Neural cell (in vitro differentiated cells): ENCODE results near the gene TXNRD1. TPM values are rescaled to one million over a fixed set of nuclear protein-coding genes. Genes with fewer than 3 reads are reported as not detected.
"Not testable (repeated sequence)": the region's sequence is repeated elsewhere in the genome, so short reads cannot be mapped to it uniquely, and the experiment has no call there.

Experiments
- H2AFZ ChIP-seq: fragments of 200-600, 300-800 bp; sonication (generic), shearing (Covaris generic); 2 replicates; pipeline ENCODE4 v1.6.0; 2014; ENCODE audit warnings: low read depth, mild to moderate bottlenecking, antibody characterized with exemption, low read length, moderate library complexity
- H3F3A ChIP-seq: fragments of 200-600 bp; shearing (Covaris generic); 2 replicates; pipeline ENCODE4 v1.6.1; 2016; ENCODE audit warnings: mild to moderate bottlenecking, moderate library complexity, mixed read lengths, antibody characterized with exemption, low read length; ENCODE audit not compliant: insufficient read depth, poor library complexity, severe bottlenecking
- H3K27ac ChIP-seq: fragments of 200-600, 300-800 bp; sonication (generic), shearing (Covaris generic); 2 replicates; pipeline ENCODE4 v1.5.1; 2014; ENCODE audit warnings: mild to moderate bottlenecking, low read length, moderate library complexity
- H3K27me3 ChIP-seq: fragments of 300-800, 200-600 bp; sonication (generic), shearing (Covaris generic); 2 replicates; pipeline ENCODE4 v1.6.0; 2014; ENCODE audit warnings: mild to moderate bottlenecking, low read depth, low read length, moderate library complexity; ENCODE audit not compliant: insufficient read depth
- H3K36me3 ChIP-seq: fragments of 300-800, 200-600 bp; sonication (generic), shearing (Covaris generic); 2 replicates; pipeline ENCODE4 v1.5.1; 2014; ENCODE audit warnings: mild to moderate bottlenecking, antibody characterized with exemption, low read length, moderate library complexity; ENCODE audit not compliant: insufficient read depth
- H3K4me2 ChIP-seq: fragments of 300-800, 200-600 bp; sonication (generic), shearing (Covaris generic); 2 replicates; pipeline ENCODE4 v1.6.0; 2014; ENCODE audit warnings: mild to moderate bottlenecking, low read length
- H3K4me3 ChIP-seq: fragments of 300-800, 200-600 bp; sonication (generic), shearing (Covaris generic); 2 replicates; pipeline ENCODE4 v1.5.1; 2014; ENCODE audit warnings: mild to moderate bottlenecking, low read length, moderate library complexity
- H3K79me2 ChIP-seq: fragments of 200-600 bp; shearing (Covaris generic); replicated peaks from 2 replicates; pipeline ENCODE4 v1.6.0; 2014; ENCODE audit warnings: mild to moderate bottlenecking, low read length, moderate library complexity; ENCODE audit not compliant: insufficient read depth
- H3K9ac ChIP-seq: fragments of 300-800, 200-600 bp; sonication (generic), shearing (Covaris generic); 2 replicates; pipeline ENCODE4 v1.6.1; 2016; ENCODE audit warnings: mild to moderate bottlenecking, low read length, mixed read lengths
- H3K9me2 ChIP-seq: fragments of 200-600 bp; shearing (Covaris generic); 2 replicates; pipeline ENCODE4 v1.6.1; 2016; ENCODE audit warnings: mild to moderate bottlenecking, low read length, mixed read lengths; ENCODE audit not compliant: insufficient read depth
- H3K9me3 ChIP-seq: fragments of 200-600, 300-800 bp; sonication (generic), shearing (Covaris generic); 2 replicates; pipeline ENCODE4 v1.6.1; 2016; ENCODE audit warnings: mild to moderate bottlenecking, mixed run types, low read length, moderate library complexity, mixed read lengths
- H4K20me1 ChIP-seq: fragments of 200-600 bp; shearing (Covaris generic); 2 replicates; pipeline ENCODE4 v1.6.1; 2016; ENCODE audit warnings: mild to moderate bottlenecking, mixed run types; ENCODE audit not compliant: insufficient read depth
- EP300 ChIP-seq: fragments of 450-650 bp; conservative IDR thresholded peaks from 2 replicates; pipeline ENCODE4 v1.6.1; 2014; ENCODE audit warnings: antibody characterized with exemption, mild to moderate bottlenecking, moderate library complexity; ENCODE audit not compliant: poor library complexity, severe bottlenecking
- MXI1 ChIP-seq: fragments of 450-650 bp; conservative IDR thresholded peaks from 2 replicates; pipeline ENCODE4 v1.6.1; 2014; ENCODE audit warnings: antibody characterized with exemption, mild to moderate bottlenecking; ENCODE audit not compliant: poor library complexity, severe bottlenecking
- POLR2AphosphoS5 ChIP-seq: IDR thresholded peaks from 2 replicates; pipeline ENCODE4 v1.6.1; 2012
- RAD21 ChIP-seq: fragments of 450-650 bp; conservative IDR thresholded peaks from 2 replicates; pipeline ENCODE4 v1.6.1; 2014; ENCODE audit warnings: antibody characterized with exemption, mild to moderate bottlenecking, moderate library complexity
- REST ChIP-seq: IDR thresholded peaks from 2 replicates; pipeline ENCODE4 v1.6.1; 2012; ENCODE audit warnings: borderline replicate concordance
- polyA plus RNA-seq: library from polyadenylated mRNA; depleted of rRNA; stranded (reverse); fragments of >200 nt; gene quantifications from 2 replicates; pipeline ENCODE4 v1.2.3, GENCODE V29; 2014
- TF ChIP-seq, protein P1 (sequence below): fragments of 450-650 bp; IDR thresholded peaks from 2 replicates; pipeline ENCODE4 v1.5.1; 2014; ENCODE audit warnings: antibody characterized with exemption, mild to moderate bottlenecking, moderate library complexity; ENCODE audit not compliant: poor library complexity, severe bottlenecking

Gene TXNRD1
- polyA plus RNA-seq, 1 donor from 2014 or later, result 59.6 TPM

GRCh38 chr12:104263580-104264358 lies 48.2 kb downstream of the TXNRD1 start:
- no peaks in the 10 kb centered on the region for H4K20me1 ChIP-seq
- TF ChIP-seq REST, result no peak
- no peaks in the 10 kb centered on the region for H3K27me3 ChIP-seq
- no peak overlapping the region for H3K4me3 ChIP-seq
- no peaks in the 10 kb centered on the region for H3K79me2 ChIP-seq
- H3K36me3 ChIP-seq, result no peaks in the 10 kb centered on the region
- H2AFZ ChIP-seq, result no peak overlapping the region
- no peaks in the 10 kb centered on the region for H3F3A ChIP-seq
- H3K27ac ChIP-seq, result no peak overlapping the region
- H3K9ac ChIP-seq, result no peak overlapping the region
- H3K9me2 ChIP-seq, result no peaks in the 10 kb centered on the region
- no peak overlapping the region for H3K4me2 ChIP-seq
- no peaks in the 10 kb centered on the region for H3K9me3 ChIP-seq

DNA sequence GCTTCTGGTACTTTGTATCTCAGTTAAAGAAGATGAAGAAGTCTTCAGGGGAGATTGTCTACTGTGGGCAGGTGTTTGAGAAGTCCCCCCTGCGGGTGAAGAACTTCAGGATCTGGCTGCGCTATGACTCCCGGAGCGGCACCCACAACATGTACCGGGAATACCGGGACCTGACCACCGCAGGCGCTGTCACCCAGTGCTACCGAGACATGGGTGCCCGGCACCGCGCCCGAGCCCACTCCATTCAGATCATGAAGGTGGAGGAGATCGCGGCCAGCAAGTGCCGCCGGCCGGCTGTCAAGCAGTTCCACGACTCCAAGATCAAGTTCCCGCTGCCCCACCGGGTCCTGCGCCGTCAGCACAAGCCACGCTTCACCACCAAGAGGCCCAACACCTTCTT lies 49.9 kb downstream of the TXNRD1 start:
- not testable (repeated sequence) for H3K9me2 ChIP-seq, H3K27me3 ChIP-seq, H3K9me3 ChIP-seq, H3K79me2 ChIP-seq, H3K9ac ChIP-seq, H3K4me3 ChIP-seq, H3K27ac ChIP-seq, H3K36me3 ChIP-seq, H3K4me2 ChIP-seq, H4K20me1 ChIP-seq, H3F3A ChIP-seq, H2AFZ ChIP-seq

DNA sequence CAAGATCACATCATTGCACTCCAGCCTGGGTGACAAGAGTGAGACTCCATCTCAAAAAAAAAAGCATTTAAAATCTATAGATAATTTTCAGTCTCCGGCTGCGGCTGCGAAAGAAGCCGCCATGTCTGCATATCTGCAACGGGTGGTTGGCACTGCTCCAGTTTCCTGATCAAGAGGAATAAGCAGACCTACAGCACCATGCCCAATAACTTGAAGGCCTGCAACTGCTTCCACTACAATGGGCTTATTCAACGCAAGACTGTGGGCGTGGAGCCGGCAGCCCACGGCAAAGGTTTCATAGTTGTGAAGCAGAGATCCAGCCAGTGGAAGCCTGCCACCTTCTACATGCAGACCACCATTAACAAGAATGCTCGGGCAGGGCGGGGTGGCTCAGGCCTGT lies 57.4 kb downstream of the TXNRD1 start:
- Histone ChIP-seq H3K36me3 (no peaks in the 10 kb centered on the region), H4K20me1 (no peaks in the 10 kb centered on the region), H3K79me2 (no peaks in the 10 kb centered on the region), H3K27ac (no peak overlapping the region), H3K9me3 (no peaks in the 10 kb centered on the region), H3K9ac (no peak overlapping the region), H3K4me2 (no peak overlapping the region), H3K27me3 (no peaks in the 10 kb centered on the region), H3F3A (no peaks in the 10 kb centered on the region), H3K9me2 (no peaks in the 10 kb centered on the region), H3K4me3 (no peak overlapping the region), H2AFZ (no peak overlapping the region)
- TF ChIP-seq RAD21 (no peak), EP300 (no peak), POLR2AphosphoS5 (no peak), REST (no peak), MXI1 (no peak)
- TF ChIP-seq, protein P1, sequence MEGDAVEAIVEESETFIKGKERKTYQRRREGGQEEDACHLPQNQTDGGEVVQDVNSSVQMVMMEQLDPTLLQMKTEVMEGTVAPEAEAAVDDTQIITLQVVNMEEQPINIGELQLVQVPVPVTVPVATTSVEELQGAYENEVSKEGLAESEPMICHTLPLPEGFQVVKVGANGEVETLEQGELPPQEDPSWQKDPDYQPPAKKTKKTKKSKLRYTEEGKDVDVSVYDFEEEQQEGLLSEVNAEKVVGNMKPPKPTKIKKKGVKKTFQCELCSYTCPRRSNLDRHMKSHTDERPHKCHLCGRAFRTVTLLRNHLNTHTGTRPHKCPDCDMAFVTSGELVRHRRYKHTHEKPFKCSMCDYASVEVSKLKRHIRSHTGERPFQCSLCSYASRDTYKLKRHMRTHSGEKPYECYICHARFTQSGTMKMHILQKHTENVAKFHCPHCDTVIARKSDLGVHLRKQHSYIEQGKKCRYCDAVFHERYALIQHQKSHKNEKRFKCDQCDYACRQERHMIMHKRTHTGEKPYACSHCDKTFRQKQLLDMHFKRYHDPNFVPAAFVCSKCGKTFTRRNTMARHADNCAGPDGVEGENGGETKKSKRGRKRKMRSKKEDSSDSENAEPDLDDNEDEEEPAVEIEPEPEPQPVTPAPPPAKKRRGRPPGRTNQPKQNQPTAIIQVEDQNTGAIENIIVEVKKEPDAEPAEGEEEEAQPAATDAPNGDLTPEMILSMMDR, result no peak
